PC-9 (cell line): ENCODE measurements around the gene GPR150.

Experiments
- CTCF ChIP-seq: fragments of 200-600 bp; sonication (generic); conservative IDR thresholded peaks from 2 replicates; pipeline ENCODE4 v1.6.1; 2017; ENCODE audit warnings: mixed run types, antibody characterized with exemption, mild to moderate bottlenecking, moderate library complexity
- EZH2 ChIP-seq: fragments of 200-600 bp; sonication (generic); IDR thresholded peaks from 2 replicates; pipeline ENCODE4 v1.8.0; 2017; ENCODE audit warnings: antibody characterized with exemption, low read depth

GRCh38 chr5:95641741-95642220 is 21.9 kb downstream of the GPR150 start:
- TF ChIP-seq EZH2 (no peak), CTCF (no peak)
